ENCODE data around the gene CCT8L2. TPM values are rescaled to one million over a fixed set of nuclear protein-coding genes. Genes with fewer than 3 reads are reported as not detected.
"Not testable (repeated sequence)": the region's sequence is repeated elsewhere in the genome, so short reads cannot be mapped to it uniquely, and the experiment has no call there.

The CCT8L2 gene
- total RNA-seq, 2 experiments from 2014 or later = not detected

DNA sequence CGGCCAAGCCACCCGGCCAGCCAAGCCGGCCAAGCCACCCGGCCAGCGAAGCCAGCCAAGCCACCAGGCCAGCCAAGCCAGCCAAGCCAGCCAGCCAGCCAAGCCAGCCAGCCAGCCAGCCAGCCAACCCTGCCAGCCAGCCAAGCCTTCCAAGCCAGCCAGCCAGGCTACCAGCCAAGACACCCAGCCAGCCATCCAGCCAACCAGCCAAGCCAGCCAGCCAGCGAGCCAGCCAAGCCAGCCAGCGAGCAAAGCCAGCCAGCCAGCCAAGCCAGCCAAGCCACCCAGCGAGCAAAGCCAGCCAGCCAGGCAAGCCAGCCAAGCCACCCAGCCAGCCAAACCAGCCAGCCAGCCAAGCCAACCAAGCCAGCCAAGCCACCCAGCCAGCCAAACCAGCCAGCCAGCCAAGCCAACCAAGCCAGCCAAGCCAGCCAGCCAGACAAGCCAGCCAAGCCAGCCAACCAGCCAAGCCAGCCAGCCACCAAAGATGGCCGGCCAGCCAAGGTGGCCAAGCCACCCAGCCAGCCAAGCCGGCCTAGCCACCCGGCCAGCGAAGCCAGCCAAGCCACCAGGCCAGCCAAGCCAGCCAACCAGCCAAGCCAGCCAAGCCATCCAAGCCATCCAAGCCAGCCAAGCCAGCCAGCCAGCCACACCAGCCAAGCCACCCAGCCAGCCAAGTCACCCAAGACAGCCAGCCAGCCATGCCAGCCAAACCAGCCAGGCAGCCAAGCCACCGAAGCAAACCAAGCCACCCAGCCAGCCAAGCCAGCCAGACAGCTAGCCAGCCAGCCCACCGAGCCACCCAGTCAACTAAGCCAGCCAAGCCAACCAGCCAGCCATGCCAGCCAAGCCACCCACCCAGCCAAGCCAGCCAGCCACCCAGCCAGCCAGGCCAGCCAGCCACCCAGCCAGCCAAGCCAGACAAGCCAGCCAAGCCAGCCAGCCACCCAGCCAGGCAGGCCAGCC, 28.8 kb downstream of the CCT8L2 start:
- no peaks in the 10 kb centered on the region for H3K4me1 Mint-ChIP-seq
- no peaks in the 10 kb centered on the region for H3K9me3 Mint-ChIP-seq (ENCODE audit: low read depth)
- no peak overlapping the region for H3K4me3 Mint-ChIP-seq
- intact Hi-C loops (cut with DNase I, micrococcal nuclease) = no loop called here
- no peaks in the 10 kb centered on the region for H3K36me3 Mint-ChIP-seq (ENCODE audit: low read depth)
- CTCF ChIA-PET = no interaction called here
- ATAC-seq (no peak), DNase-seq (no peak)
- no peak overlapping the region for H3K27ac Mint-ChIP-seq
- POLR2A ChIA-PET = no interaction called here
- H3K27me3 Mint-ChIP-seq = no peaks in the 10 kb centered on the region

DNA sequence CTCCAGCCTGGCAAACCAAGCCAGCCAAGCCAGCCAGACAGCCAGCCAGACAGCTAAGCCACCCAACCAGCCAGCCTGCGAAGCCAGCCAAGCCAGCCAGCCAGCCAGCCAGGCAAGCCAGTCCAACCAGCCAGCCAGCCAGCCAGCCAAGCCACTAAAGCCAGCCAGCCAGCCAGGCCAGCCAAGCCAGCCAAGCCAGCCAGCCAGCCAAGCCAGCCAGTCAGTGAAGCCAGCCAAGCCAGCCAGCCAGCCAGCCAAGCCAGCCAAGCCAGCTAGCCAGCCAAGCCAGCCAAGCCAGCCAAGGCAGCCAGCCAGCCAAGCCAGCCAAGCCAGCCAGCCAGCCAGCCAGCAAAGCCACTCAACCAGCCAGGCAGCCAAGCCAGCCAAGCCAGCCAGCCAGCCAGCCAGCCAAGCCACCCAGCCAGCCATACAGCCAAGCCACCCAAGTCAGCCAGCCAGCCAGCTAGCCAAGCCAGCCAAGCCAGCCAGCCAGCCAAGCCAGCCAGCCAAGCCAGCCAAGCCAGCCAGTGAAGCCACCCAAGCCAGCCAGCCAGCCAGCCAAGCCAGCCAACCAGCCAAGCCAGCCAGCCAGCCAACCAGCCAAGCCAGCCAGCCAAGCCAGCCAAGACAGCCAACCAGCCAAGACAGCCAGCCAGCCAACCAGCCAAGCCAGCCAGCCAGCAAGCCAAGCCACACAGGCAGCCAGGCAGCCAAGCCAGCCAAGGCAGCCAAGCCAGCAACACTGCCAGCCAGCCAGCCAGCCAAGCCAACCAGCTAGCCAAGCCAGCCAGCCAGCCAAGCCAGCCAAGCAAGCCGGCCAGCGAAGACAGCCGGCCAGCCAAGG, 29.7 kb downstream of the CCT8L2 start:
- Mint-ChIP-seq H3K4me3 (no peak overlapping the region), H3K36me3 (ENCODE audit: low read depth) (no peaks in the 10 kb centered on the region), H3K9me3 (ENCODE audit: low read depth) (no peaks in the 10 kb centered on the region), H3K27me3 (no peaks in the 10 kb centered on the region), H3K27ac (no peak overlapping the region), H3K4me1 (no peaks in the 10 kb centered on the region)
- CTCF ChIA-PET = no interaction called here
- intact Hi-C loops (cut with DNase I, micrococcal nuclease) = no loop called here
- no peak for ATAC-seq
- no peak for DNase-seq
- POLR2A ChIA-PET = no interaction called here

DNA sequence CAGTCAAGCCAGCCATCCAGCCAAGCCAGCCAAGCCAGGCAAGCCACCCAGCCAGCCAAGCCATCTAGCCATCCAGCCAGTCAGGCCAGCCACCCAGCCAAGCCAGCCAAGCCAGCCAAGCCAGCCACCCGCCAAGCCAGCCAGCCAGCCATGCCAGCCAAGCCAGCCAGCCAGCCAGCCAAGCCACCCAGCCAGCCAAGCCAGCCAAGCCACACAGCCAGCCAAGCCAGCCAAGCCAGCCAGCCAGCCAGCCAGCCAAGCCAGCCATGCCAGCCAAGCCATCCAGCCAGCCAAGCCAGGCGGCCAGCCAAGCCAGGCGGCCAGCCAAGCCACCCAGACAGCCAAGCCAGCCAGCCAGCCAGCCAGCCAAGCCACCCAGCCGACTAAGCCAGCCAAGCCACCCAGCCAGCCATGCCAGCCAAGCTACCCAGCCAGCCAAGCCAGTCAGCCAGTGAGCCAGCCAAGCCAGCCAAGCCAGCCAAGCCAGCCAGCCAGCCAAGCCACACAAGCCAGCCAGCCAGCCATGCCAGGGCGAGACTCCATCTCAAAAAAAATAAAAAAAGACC, 31.4 kb downstream of the CCT8L2 start:
- intact Hi-C loops (cut with DNase I, micrococcal nuclease); H3K27ac Mint-ChIP-seq; ATAC-seq; POLR2A ChIA-PET; H3K9me3 Mint-ChIP-seq (ENCODE audit: low read depth); H3K27me3 Mint-ChIP-seq; H3K4me3 Mint-ChIP-seq; DNase-seq; H3K4me1 Mint-ChIP-seq; H3K36me3 Mint-ChIP-seq (ENCODE audit: low read depth): not testable (repeated sequence)
- CTCF ChIA-PET = interaction anchor here (0.7 kb wide), 1 partner anchor 28 kb away, joined by 6 read pairs; no protein-coding TSS in a partner anchor

DNA sequence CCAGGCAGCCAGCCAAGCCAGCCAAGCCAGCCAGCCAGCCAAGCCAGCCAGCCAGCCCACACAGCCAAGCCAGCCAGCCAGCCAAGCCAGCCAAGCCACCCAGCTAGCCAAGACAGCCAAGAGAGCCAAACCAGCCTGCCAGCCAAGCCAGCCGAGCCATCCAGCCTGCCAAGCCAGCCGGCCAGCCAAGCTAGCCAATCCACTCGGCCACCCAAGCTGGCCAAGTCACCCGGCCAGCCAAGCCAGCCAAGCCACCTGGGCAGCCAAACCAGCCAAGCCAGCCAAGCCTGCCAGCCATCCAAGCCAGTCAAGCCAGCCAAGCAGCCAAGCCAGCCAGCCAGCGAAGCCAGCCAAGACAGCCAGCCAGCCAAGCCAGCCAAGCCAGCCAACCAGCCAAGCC, 32.0 kb downstream of the CCT8L2 start:
- DNase-seq; intact Hi-C loops (cut with DNase I, micrococcal nuclease); H3K4me1 Mint-ChIP-seq; H3K27me3 Mint-ChIP-seq; ATAC-seq; POLR2A ChIA-PET; H3K4me3 Mint-ChIP-seq; H3K27ac Mint-ChIP-seq; H3K9me3 Mint-ChIP-seq (ENCODE audit: low read depth); H3K36me3 Mint-ChIP-seq (ENCODE audit: low read depth): not testable (repeated sequence)
- CTCF ChIA-PET = interaction anchor here (0.7 kb wide), 1 partner anchor 28 kb away, joined by 6 read pairs; no protein-coding TSS in a partner anchor

DNA sequence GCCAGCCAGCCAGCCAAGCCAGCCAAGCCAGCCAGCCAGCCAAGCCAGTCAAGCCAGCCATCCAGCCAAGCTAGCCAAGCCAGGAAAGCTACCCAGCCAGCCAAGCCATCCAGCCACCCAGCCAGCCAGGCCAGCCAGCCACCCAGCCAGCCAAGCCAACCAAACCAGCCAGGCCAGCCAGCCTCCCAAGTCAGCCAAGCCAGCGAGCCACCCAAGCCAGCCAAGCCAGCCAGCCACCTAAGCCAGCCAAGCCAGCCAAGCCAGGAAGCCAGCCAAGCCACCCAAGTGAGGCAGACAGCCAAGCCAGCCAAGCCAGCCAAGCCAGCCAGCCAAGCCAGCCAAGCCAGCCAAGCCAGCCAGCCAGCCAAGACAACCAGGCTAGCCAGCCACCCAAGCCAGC, 32.6 kb downstream of the CCT8L2 start:
- H3K4me3 Mint-ChIP-seq; ATAC-seq; H3K36me3 Mint-ChIP-seq (ENCODE audit: low read depth); POLR2A ChIA-PET; H3K27me3 Mint-ChIP-seq; DNase-seq; H3K9me3 Mint-ChIP-seq (ENCODE audit: low read depth); intact Hi-C loops (cut with DNase I, micrococcal nuclease); H3K4me1 Mint-ChIP-seq; H3K27ac Mint-ChIP-seq: not testable (repeated sequence)
- CTCF ChIA-PET = interaction anchor here (0.7 kb wide), 1 partner anchor 29 kb away, joined by 6 read pairs; no protein-coding TSS in a partner anchor

DNA sequence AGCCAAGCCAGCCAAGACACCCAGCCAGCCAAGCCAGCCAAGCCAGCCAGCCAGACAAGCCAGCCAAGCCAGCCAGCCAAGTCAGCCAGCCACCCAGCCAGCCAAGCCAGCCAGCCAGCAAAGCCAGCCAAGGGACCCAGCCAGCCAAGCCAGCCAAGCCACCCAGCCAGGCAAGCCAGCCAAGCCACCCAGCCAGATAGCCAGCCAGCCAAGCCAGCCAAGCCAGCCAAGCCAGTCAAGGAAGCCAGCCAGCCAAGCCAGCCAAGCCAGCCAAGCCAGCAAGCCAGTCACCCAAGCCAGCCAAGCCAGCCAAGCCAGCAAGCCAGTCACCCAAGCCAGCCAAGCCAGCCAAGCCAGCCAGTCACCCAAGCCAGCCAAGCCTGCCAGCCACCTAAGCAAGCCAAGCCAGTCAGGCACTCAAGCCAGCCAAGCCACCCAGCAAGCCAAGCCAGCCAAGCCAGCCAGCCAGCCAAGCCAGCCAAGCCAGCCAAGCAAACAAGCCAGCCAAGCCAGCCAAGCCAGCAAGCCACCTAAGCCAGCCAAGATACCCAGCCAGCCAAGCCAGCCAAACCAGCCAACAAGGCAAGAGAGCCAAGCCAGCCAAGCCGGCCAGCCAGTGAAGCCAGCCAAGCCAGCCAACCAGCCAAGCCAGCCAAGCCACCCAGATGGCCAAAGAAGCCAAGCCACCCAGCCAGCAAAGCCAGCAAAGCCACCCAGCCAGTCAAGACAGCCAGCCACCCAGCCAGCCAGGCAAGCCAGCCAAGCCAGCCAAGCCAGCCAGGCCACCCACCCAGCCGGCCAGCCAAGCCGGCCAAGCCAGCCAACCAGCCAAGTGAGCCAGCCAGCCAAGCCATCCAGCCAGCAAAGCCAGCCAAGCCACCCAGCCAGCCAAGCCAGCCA, 33.3 kb downstream of the CCT8L2 start:
- no peak for DNase-seq
- Mint-ChIP-seq H3K27me3 (no peaks in the 10 kb centered on the region), H3K36me3 (ENCODE audit: low read depth) (no peaks in the 10 kb centered on the region), H3K4me3 (no peak overlapping the region), H3K4me1 (no peaks in the 10 kb centered on the region), H3K27ac (no peak overlapping the region), H3K9me3 (ENCODE audit: low read depth) (peaks cover 2% of the 10 kb centered on the region)
- ChIA-PET CTCF (interaction anchor here (0.6 kb wide), 1 partner anchor 15 kb away, joined by 3 read pairs; no protein-coding TSS in a partner anchor), POLR2A (no interaction called here)
- ATAC-seq = no peak
- intact Hi-C loops (cut with DNase I, micrococcal nuclease) = no loop called here

DNA sequence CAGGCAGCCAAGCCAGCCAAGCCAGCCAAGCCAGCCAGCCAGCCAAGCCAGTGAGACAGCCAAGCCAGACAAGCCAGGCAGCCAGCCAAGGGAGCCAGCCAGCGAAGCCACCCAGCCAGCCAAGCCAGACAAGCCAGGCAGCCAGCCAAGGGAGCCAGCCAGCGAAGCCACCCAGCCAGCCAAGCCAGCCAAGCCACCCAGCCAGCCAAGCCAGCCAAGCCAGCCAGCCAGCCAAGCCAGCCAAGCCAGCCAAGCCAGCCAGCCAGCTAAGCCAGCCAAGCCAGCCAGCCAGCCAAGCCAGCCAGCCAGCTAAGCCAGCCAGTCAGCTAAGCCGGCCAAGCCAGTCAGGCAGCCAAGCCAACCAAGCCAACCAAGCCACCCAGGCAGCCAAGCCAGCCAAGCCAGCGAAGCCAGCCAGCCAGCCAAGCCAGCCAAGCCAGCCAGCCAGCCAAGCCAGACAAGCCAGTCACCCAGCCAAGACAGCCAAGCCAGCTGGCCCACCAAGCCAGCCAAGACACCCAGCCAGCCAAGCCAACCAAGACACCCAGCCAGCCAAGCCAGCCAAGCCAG, 34.1 kb downstream of the CCT8L2 start:
- not testable (repeated sequence) for H3K9me3 Mint-ChIP-seq (ENCODE audit: low read depth)

DNA sequence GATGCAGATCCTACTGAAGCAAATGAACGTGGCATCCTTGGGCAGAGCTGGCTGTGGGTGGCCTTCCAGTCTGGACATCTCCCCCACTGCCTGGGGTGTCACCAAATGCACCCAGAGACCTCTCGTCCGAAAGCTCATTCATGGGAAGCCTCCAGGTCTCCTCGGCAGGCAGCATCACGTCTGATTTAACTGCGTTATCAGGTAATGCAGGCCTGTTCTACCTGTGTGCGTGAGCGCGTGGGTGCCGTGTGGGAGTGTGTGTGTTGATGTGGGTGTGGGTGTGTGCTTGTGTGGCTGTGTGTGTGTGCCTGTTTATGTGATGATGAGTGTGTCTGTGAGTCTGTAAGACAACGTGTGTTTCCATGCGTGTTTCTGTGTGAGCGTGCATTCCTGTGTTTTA, 35.1 kb downstream of the CCT8L2 start:
- intact Hi-C loops (cut with DNase I, micrococcal nuclease); POLR2A ChIA-PET; H3K4me3 Mint-ChIP-seq; H3K27me3 Mint-ChIP-seq; ATAC-seq; H3K36me3 Mint-ChIP-seq (ENCODE audit: low read depth); DNase-seq; H3K27ac Mint-ChIP-seq; H3K9me3 Mint-ChIP-seq (ENCODE audit: low read depth); H3K4me1 Mint-ChIP-seq; CTCF ChIA-PET: not testable (repeated sequence)

More for the DNA sequence above, 34.1 kb downstream of the CCT8L2 start:
- H3K27me3 Mint-ChIP-seq; H3K27ac Mint-ChIP-seq; POLR2A ChIA-PET; H3K4me3 Mint-ChIP-seq; H3K4me1 Mint-ChIP-seq; DNase-seq; intact Hi-C loops (cut with DNase I, micrococcal nuclease); ATAC-seq; H3K36me3 Mint-ChIP-seq (ENCODE audit: low read depth): not testable (repeated sequence)
- CTCF ChIA-PET = interaction anchor here (0.6 kb wide), 1 partner anchor 14 kb away, joined by 3 read pairs; no protein-coding TSS in a partner anchor

DNA sequence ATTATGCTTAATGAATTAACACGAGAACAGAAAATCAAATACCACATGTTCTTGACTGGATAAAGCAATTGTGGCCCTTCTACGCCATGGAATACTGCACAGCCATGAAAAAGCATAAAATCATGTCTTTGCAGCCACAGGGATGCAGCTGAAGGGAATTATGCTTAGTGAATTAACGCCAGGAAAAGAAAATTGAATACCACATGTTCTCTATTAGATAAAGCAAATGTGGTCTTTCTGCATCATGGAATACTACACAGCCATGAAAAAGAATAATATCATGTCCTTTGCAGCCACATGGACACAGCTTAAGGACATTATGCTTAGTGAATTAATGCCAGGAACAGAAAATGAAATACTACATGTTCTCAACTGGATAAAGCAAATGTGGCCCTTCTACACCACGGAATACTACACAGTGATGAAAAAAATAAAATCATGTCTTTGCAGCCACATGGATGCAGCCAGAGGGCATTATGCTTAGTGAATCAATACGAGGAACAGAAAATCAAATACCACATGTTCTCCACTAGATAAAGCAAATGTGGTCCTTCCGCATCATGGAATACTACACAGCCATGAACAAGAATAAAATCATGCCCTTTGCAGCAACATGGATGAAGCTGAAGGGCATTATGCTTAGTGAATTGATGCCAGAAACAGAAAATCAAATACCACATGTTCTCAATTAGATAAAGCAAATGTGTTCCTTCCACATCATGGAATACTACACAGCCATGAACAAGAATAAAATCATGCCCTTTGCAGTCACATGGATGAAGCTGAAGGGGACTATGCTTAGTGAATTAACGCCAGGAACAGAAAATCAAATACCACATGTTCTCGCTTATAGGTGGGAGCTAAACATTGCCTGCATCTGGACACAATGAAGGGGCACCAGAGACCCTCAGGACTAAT, 37.3 kb downstream of the CCT8L2 start:
- H3K4me3 Mint-ChIP-seq; intact Hi-C loops (cut with DNase I, micrococcal nuclease); H3K27ac Mint-ChIP-seq; H3K27me3 Mint-ChIP-seq; H3K4me1 Mint-ChIP-seq; H3K9me3 Mint-ChIP-seq (ENCODE audit: low read depth); H3K36me3 Mint-ChIP-seq (ENCODE audit: low read depth); CTCF ChIA-PET; ATAC-seq; POLR2A ChIA-PET; DNase-seq: not testable (repeated sequence)

DNA sequence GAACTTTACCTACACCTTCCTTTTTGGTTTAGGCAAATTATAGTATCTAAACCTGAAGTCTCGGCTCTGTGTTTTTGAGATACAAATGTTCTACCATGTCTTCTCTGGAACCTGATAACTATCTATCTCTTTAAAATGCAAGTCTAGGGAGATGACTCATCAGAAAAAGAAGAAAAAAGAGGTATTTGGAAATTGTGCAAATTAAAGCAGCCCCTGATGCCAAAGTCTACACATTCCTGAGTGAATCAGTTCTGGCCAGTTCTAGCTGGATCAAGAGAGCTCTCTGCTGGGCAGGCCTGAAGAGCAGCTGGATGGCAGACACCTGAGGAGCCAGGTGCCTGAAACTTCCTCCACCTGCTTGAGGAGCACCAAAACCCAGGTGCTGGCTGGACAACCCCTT, 49.3 kb downstream of the CCT8L2 start:
- DNase-seq; H3K4me1 Mint-ChIP-seq; H3K4me3 Mint-ChIP-seq; H3K27me3 Mint-ChIP-seq; CTCF ChIA-PET; H3K9me3 Mint-ChIP-seq (ENCODE audit: low read depth); H3K27ac Mint-ChIP-seq; ATAC-seq; H3K36me3 Mint-ChIP-seq (ENCODE audit: low read depth); intact Hi-C loops (cut with DNase I, micrococcal nuclease); POLR2A ChIA-PET: not testable (repeated sequence)

All from activated CD4-positive, alpha-beta T cell treated with anti-CD3 and anti-CD28 coated beads for 36 hours (primary cell).